Esophagus squamous epithelium (tissue), 4 donors: ENCODE measurements around the gene PPARA.

Source experiments
- CTCF ChIP-seq, 6 experiments: fragments of 450-650 bp in 4 of 6; fragments of 200-600 bp in 2 of 6; sonication (generic) in 2 of 6; IDR thresholded peaks; one replicate each; pipeline ENCODE4 v1.5.1; 2016 to 2019; ENCODE audit warnings: antibody characterized with exemption in 6 of 6, mild to moderate bottlenecking in 4 of 6, moderate library complexity in 4 of 6
- POLR2A ChIP-seq, 4 donors: fragments of 450-650 bp; IDR thresholded peaks; one replicate each; pipeline ENCODE4 v1.6.1; 2017; ENCODE audit warnings: antibody characterized with exemption in 4 of 4, mild to moderate bottlenecking in 4 of 4, moderate library complexity in 3 of 4

GRCh38 chr22:46234969-46235368 lies 84.6 kb downstream of the PPARA start:
- no peak for TF ChIP-seq CTCF (IDR thresholded peaks at IDR 0.05)
- TF ChIP-seq POLR2A (IDR thresholded peaks at IDR 0.05): no peak
